K562 (cell line): Measurements from ENCODE around the gene CPOX. TPM values are rescaled to one million over a fixed set of nuclear protein-coding genes. Genes with fewer than 3 reads are reported as not detected.
A peak's percentile ranks its signal among the peaks of the same experiment; 100 is the strongest.

Experiments
- AFF1 ChIP-seq, 2 experiments: fragments of 450-650 bp; IDR thresholded peaks; 2 replicates each; pipeline ENCODE4 v1.6.1; 2018; ENCODE audit warnings: mild to moderate bottlenecking in 2 of 2, low read depth in 1 of 2; ENCODE audit not compliant: partially characterized antibody in 2 of 2
- ARID3A ChIP-seq: IDR thresholded peaks from 2 replicates; pipeline ENCODE4 v1.6.1; 2012; ENCODE audit warnings: low read depth, low read length, improper control_type of control experiment, borderline replicate concordance
- BACH1 ChIP-seq: fragments of 200-800 bp; sonication (Bioruptor generic); IDR thresholded peaks from 2 replicates; pipeline ENCODE4 v1.6.1; 2016; ENCODE audit warnings: missing genetic modification characterization, missing compliant biosample characterization
- CC2D1A ChIP-seq: fragments of 450-650 bp; IDR thresholded peaks from 2 replicates; pipeline ENCODE4 v1.6.1; 2017; ENCODE audit warnings: mild to moderate bottlenecking
- EWSR1 ChIP-seq: fragments of 450-650 bp; IDR thresholded peaks from 2 replicates; pipeline ENCODE4 v1.6.1; 2018; ENCODE audit warnings: borderline replicate concordance, mild to moderate bottlenecking, low read depth, moderate library complexity; ENCODE audit not compliant: partially characterized antibody
- HDGF ChIP-seq: fragments of 450-650 bp; IDR thresholded peaks from 2 replicates; pipeline ENCODE4 v1.6.1; 2016
- HNRNPLL ChIP-seq: fragments of 200-400 bp; formaldehyde crosslinking; IDR thresholded peaks from 2 replicates; pipeline ENCODE4 v1.6.1; 2017; ENCODE audit warnings: low read length, low read depth, mild to moderate bottlenecking; ENCODE audit not compliant: poor library complexity, severe bottlenecking
- MITF ChIP-seq: IDR thresholded peaks from 2 replicates; pipeline ENCODE4 v1.6.1; 2014; ENCODE audit warnings: antibody characterized with exemption
- MTA1 ChIP-seq: fragments of 450-650 bp; IDR thresholded peaks from 2 replicates; pipeline ENCODE4 v1.6.1; 2017; ENCODE audit warnings: borderline replicate concordance
- NRF1 ChIP-seq, 2 experiments: fragments of 450-650 bp; IDR thresholded peaks in 1 of 2; conservative IDR thresholded peaks in 1 of 2; 2 replicates each; pipeline ENCODE4 v1.6.1; 2014; ENCODE audit warnings: mild to moderate bottlenecking in 2 of 2
- OTX1 ChIP-seq: fragments of 450-650 bp; formaldehyde crosslinking; IDR thresholded peaks from 2 replicates; pipeline ENCODE4 v1.4.0; 2022; ENCODE audit warnings: mild to moderate bottlenecking
- PBX2 ChIP-seq, 2 experiments: IDR thresholded peaks in 1 of 2; conservative IDR thresholded peaks in 1 of 2; 2 replicates each; pipeline ENCODE4 v1.6.1; 2016; ENCODE audit warnings: low read depth in 2 of 2, mild to moderate bottlenecking in 1 of 2, missing compliant biosample characterization in 1 of 2, missing genetic modification characterization in 1 of 2, moderate library complexity in 1 of 2
- SMC3 ChIP-seq: conservative IDR thresholded peaks from 2 replicates; pipeline ENCODE4 v1.6.1; 2011; ENCODE audit warnings: low read depth, low read length, improper control_type of control experiment; ENCODE audit not compliant: insufficient read depth
- ZBTB8A ChIP-seq: fragments of 450-650 bp; IDR thresholded peaks from 2 replicates; pipeline ENCODE4 v1.6.1; 2018; ENCODE audit warnings: mild to moderate bottlenecking, moderate library complexity; ENCODE audit not compliant: partially characterized antibody
- ZBTB9 ChIP-seq: fragments of 450-650 bp; formaldehyde crosslinking; IDR thresholded peaks from 2 replicates; pipeline ENCODE4 v1.4.0; 2020; ENCODE audit warnings: mild to moderate bottlenecking, moderate library complexity
- ZEB2 ChIP-seq: fragments of 450-650 bp; IDR thresholded peaks from 2 replicates; pipeline ENCODE4 v1.6.1; 2016
- ZNF507 ChIP-seq: conservative IDR thresholded peaks from 2 replicates; pipeline ENCODE4 v1.6.1; 2017; ENCODE audit warnings: missing genetic modification characterization, missing compliant biosample characterization
- polyA plus RNA-seq, 8 experiments: library from polyadenylated mRNA; depleted of rRNA in 4 of 8; stranded (reverse) in 5 of 8; unstranded in 3 of 8; fragments of >200 nt; fragmentation: Nextera tagmentation in 2 of 8; fragmentation: Illumina TruSeq in 1 of 8; extraction: Ambion mirVana in 2 of 8; extraction: Trizol in 1 of 8; gene quantifications; 2 replicates each; pipeline versions ENCODE4 v1.2.1 to v1.2.3, GENCODE V29; 2011 to 2014; ENCODE audit warnings: inconsistent platforms in 1 of 8, missing spikeins in 1 of 8
- total RNA-seq, 7 experiments: library from RNA; depleted of rRNA in 6 of 7; stranded (reverse); fragments of >200 nt in 6 of 7; fragmentation: Illumina TruSeq in 2 of 7; extraction: Trizol in 2 of 7; gene quantifications; 2 replicates each; pipeline versions ENCODE4 v1.2.1 to v1.2.3, GENCODE V29; 2011 to 2021; ENCODE audit warnings: low replicate concordance in 1 of 7

The CPOX gene
- total and polyA plus RNA-seq, 9 of the 15 experiments (the other 6 are each of a cell fraction or from before 2014, with no cell fraction given): 14.6 to 82.1 (median 24.8) TPM

GRCh38 chr3:98583766-98584165 is 9.6 kb downstream of the CPOX start (continued):
- TF ChIP-seq ZBTB9: peak; percentile 69; the same call in 1 of the 2 replicates
- TF ChIP-seq ARID3A: peak; percentile 77; the same call in 1 of the 2 replicates
- no peak for TF ChIP-seq ZNF507 (tag)
- no peak for TF ChIP-seq NRF1 (conservative IDR thresholded peaks at IDR 0.05 in 1 of 2, IDR thresholded peaks at IDR 0.05 in 1 of 2)
- TF ChIP-seq MITF: peak; percentile 47; the same call in 1 of the 2 replicates
- no peak for TF ChIP-seq EWSR1
- TF ChIP-seq PBX2 (CRISPR knock-in tag; IDR thresholded peaks at IDR 0.05; ENCODE audit: low read depth): no peak
- peak; percentile 68 for TF ChIP-seq PBX2 (tag; conservative IDR thresholded peaks at IDR 0.05; ENCODE audit: low read depth)
- no peak for TF ChIP-seq HNRNPLL
- no peak for TF ChIP-seq ZBTB8A
- peak; percentile 70 for TF ChIP-seq ZEB2
- peak; percentile 99 for TF ChIP-seq CC2D1A
- peak; percentile 34; the same call in 1 of the 2 replicates for TF ChIP-seq OTX1 (CRISPR knock-in tag)
- TF ChIP-seq MTA1: peak; percentile 87
- TF ChIP-seq BACH1 (tag): peak; percentile 41; the same call in 1 of the 2 replicates
- peak; percentile 24 to 83 for TF ChIP-seq AFF1 (IDR thresholded peaks at IDR 0.05; ENCODE audit: low read depth in 1 of 2, partially characterized antibody in 2 of 2)
- no peak for TF ChIP-seq HDGF
- TF ChIP-seq SMC3: no peak
